SH-SY5Y (cell line): ENCODE data around the gene MRPL38.

Experiments
- GATA2 ChIP-seq: IDR thresholded peaks from 2 replicates; pipeline ENCODE4 v1.6.1; 2011; ENCODE audit warnings: mild to moderate bottlenecking, low read depth, low read length
- GATA3 ChIP-seq: IDR thresholded peaks from 2 replicates; pipeline ENCODE4 v1.6.1; 2011; ENCODE audit warnings: low read depth, mild to moderate bottlenecking, low read length, moderate library complexity

MRPL38 gene

DNA sequence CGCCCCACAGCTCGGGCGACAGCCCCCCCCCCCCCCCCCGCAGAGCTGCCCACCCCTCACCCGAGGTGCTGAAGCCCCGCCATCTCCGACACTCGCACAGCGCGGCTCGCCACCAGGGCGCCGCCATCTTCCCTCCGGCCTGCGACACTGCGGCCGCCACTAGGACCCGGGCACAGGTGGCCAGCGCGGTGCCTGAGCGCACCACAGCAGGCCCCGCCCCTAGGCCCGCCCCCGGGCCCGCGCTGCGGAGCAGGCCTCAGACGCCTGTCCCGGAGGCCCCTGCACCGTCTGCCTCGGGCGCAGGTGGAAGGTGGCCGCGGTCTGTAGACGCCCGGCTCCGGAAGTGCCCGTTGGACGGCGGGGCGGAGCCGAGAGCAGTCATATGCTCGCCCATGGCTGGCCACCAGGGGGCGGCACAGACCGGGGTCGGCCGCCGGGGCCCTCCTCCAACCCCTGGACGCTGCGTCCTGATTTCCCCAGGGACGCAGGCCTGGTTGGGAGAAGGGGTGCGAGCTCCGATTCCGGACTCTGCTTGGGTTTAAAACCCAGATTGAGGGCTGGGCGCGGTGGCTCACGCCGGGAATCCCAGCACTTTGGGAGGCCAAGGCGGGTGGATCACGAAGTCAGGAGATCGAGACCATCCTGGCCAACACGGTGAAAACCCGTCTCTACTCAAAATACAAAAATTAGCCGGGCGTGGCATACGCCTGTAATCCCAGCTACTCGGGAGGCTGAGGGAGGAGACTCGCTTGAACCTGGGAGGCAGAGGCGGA lies at the start of gene MRPL38:
MRPL38 (minus strand) TSS at position 136 of the 773 bp plus-strand sequence; CDS start at position 127, 9 bp downstream.
- TF ChIP-seq GATA3 = no peak

DNA sequence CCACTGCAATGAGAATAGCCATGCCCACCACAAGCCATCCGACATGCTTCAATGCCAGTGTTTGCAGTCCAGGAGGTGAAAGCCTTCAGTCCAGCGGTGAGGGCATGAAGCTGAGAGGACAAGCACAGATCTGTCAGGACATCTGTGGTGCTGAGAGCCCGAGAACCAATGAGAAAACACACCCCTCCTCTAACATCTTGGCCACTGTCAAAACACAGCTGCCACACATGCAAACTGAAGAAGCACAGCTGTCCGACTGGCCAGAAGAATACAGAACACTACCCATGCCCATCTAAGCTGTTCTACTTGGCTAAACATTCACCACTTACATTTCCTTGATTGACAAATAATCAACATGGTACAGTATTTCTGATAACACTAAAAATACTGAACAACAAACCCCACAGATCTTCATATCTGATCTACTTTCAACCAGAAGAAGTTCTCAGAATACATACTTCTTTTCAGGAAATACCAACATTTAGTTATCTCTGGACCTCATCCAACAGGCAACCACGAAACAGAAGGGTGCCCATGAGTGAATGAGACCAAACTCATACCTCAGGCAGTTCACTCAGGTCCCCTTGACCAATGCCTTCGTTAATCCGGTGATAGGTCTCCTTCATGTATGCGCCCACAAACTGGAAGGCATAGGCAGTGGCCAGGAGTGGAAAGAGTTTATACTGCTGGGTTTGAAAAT lies 46.3 kb upstream of the MRPL38 start:
- TF ChIP-seq GATA2 = no peak
- TF ChIP-seq GATA3 = no peak

DNA sequence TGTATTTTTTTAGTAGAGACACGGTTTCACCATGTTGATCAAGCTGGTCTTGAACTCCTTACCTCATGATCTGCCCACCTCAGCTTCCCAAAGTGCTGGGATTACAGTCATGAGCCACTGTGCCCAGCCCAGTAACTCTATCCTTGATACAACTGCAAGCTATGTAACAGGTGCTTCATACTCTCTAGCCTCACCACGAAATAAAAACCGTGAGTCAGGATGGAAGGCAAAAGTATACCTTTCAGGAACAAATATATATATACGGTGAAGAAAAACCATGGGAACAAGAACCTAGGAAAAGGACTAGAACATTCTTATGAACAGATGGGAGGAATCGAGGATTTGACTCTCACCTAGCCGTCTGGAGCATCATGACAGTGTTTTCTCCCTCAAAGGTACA lies 45.7 kb upstream of the MRPL38 start:
- no peak for TF ChIP-seq GATA3
- no peak for TF ChIP-seq GATA2

DNA sequence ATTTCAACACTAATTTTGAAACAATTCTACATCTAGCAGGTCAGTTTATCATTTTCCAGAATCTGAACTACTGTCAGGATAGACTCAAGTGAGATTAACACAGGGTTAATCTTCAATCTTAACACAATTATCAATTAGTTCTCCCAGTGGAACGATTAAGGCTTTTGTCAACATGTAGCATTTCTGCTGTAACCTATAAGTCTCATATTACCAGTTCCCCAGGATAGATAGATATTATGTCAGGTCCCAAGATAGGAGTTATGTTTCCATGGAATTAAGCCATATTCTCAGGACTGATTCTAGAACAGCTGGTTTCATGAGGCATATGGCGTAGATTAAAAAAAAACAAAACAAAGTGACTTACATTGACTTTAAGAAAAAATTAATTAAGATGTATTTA lies 40.5 kb upstream of the MRPL38 start:
- TF ChIP-seq GATA3 = no peak
- TF ChIP-seq GATA2 = no peak

DNA sequence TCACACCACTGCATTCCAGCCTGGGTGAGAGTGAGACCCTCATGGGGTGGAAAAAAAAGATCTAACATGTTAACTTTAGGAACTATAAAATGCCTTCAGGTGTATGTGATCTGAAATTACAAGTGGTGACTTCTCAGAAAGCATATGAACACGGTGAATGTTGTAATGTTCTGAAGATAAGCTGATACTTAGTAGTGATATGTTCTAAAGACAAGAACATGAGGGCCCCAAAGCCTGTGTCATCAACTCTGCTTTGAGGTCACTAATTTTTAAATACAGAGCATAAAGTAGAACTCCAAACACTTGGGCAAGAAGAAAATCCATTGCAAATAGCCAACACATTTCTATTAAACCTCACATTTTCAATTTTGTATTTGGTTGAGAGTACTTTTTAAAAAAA lies 38.8 kb upstream of the MRPL38 start:
- TF ChIP-seq GATA3 = no peak
- TF ChIP-seq GATA2 = no peak

DNA sequence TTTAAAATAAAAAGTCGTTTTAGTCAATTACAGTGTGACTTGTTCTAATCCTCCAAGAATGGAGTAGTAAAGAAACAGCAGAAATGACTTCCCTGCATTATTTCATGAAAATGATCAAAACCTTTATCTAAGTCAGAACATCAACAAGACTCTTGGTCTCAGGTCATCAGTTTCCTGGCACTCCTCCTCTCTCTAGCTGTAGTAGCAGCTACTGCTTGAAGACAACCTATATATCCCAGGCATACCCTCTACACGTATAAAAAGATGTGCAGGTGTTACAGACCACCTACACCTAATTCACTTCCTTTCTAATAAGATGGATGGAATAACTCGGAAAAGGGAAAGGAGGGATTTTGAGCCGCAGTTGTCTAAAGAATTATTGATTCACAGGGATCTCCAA lies 37.8 kb upstream of the MRPL38 start:
- TF ChIP-seq GATA2 = no peak
- TF ChIP-seq GATA3 = no peak

DNA sequence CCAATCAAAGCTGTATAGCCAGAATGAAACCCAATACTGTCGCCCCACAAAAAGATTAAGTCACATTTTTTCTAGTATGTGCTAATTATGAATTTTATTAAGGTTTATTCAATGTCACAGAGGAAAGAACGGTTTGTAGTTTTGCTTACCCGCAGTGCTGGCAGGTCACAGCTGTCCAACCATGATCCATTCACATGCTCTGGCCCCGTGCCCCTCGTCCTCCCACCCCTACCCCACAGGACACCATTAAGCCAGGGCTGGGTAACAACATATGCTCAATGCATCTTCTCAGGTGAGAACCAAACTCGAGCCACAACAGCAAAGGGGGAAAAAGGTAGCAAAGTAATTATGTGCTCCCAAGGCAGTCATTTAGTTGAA lies 36.7 kb upstream of the MRPL38 start:
- no peak for TF ChIP-seq GATA3
- no peak for TF ChIP-seq GATA2

DNA sequence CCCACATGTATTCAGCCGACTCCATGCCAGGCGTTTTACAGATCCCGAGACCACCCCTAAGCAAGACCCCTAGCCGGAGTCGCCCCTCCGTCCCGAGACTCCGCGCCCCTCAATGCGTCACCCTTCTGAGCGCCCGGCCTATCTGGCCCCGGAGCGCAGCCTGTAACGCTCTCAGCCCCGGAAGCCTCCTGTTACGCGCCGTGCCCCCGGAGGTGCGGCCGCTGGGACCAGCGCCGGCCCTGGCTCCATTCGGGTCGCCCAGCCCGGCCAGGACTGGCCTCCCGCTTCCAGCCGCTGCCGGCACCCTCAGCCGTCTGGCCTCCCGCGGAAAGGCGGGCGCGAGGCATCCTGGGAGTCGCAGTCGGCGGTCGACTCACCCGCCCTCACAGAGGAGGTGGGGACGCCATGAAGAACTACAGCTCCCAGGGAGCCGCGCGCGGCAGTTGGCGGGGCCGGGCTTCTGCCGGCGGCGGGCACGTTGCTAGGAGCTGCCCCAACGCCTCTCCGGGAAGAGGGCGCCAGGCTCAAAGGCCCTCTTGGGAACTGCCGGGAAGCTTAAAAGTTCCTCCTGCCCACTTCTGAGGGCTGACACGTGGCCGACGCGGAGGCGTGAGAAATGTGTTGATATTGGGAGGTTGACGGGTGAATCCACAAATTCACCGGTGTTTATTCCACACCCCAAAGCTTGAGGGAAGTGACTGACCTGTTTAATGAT lies 36.2 kb upstream of the MRPL38 start, which contains the start of gene FBF1:
FBF1 (minus strand) TSS at position 316 of the 715 bp plus-strand sequence. CDS start 2,893 bp downstream, outside the sequence.
- TF ChIP-seq GATA3 (no peak), GATA2 (no peak)

DNA sequence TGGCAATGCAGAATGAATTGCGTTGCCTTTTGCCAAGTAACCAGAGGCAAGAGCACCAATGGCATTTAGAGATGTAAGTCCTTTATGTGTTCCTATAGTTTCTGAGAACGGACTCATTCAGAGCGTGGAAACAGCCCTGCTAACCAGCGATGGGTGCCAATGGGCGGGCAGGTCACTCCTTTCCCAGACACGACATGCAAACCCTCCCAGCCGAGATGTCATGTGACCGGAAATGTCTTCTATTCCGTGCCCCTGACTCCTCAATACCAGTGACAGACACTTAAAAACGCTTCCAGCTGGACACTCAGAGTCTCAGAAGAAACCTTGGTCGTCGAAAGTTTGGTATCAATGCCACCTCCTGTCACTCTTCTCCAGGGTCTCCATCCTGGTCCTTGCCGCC lies 33.0 kb upstream of the MRPL38 start:
- TF ChIP-seq GATA2 (no peak), GATA3 (no peak)

DNA sequence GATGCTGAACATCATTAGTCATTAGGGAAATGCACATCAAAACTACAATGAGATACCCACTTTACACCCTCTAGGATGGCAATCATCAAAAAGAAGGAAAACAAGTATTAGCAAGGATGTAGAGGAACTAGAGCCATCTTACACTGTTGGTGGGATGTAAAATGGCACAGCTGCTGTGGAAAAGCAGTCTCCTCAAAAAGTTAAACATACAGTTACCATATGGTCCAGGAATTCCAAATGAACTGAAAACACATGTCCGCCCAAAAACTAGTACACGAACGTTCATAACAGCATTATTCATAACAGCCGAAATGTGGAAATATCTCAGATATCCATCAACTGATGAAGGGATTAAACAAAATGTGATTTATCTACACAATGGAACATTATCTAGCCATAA lies 29.1 kb upstream of the MRPL38 start:
- TF ChIP-seq GATA2 (no peak), GATA3 (no peak)

DNA sequence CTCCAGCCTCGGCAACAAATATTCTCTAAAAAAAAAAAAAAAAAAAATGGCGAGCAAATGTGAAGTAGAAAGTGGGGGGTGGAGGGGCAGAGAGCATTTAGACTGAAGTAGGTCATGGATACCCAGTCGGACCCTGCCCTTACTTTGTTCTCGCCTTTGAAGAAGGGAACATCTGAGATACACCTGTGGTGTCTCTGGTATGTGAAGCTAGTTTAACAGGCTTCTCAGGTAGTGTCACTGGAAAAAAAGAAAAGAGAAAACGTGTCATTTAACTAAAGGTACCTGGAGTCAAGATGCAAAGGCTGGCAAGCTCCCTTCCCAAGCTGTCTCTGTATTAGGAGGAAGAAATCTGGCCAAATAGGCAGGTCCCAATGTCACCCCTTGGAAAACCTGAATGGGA lies 28.2 kb upstream of the MRPL38 start:
- TF ChIP-seq GATA3 (no peak), GATA2 (no peak)

DNA sequence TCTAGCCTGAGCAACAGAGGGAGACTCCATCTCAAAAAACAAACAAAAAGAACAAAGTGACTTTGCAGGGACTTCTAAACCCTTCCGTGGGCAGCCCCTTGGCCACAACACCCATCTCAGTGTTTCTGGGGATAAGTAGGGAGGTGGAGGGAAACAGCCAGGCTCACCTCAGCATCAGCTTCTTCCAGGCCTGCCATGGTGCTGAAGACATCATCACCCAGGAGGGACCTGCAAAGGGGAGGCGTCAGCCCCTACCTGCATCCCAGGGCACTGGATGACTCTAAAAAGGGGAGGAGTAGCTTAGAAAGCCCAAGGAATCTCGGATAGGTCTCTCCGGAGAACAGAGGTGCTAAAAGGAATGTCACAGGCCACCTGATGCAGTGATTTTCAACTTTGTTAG lies 26.4 kb upstream of the MRPL38 start:
- TF ChIP-seq GATA3 (no peak), GATA2 (no peak)

DNA sequence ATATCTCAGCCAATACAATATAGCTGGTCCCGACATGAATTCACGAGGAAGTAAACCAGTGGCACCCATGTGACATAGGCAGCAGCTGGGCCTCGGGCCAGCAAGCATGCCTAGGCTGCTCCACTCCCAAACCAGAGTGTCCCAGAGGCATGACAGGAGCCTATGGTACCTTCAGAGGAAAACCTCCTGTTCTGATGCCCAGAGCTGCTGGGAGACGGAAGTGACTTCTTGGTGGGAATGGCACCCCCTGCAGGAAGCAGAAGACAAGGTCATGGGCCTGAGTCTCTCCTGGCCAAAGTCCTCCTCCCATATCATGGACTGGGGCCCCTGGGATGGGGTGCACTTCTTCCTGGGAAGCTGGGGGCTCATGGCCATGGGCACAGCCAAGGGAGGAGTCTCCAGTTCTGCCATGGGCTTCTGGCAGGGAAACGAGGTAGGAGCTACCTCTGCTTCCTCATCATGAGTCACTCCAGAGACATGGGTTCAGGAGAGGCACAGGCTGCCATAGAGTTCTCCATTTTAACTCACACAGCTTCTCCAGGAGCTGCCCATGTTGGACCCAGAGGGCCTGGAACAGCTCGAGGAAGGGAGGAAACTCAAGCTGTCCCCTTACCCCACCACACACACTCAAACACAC lies 22.7 kb upstream of the MRPL38 start:
- no peak for TF ChIP-seq GATA2
- no peak for TF ChIP-seq GATA3

DNA sequence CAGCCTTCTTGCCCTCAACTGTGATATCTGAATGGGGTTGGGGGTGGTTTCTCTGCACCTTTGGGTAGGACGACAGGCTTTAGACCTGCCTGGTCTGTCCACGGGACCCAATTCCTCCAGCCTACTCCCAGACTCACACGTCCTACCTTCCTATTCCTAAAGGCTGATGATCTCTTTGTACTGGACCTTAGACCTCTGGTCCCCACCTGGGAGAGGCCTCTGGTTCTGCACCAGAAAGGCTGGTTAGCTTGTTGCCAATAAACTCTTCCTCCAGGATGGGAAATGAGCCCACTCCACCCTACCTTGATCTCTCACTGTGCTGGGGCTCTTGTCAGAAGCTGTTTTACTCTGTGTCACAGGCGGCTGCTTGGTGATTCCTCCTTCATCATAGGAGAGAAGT lies 21.8 kb upstream of the MRPL38 start:
- TF ChIP-seq GATA3 (no peak), GATA2 (no peak)

DNA sequence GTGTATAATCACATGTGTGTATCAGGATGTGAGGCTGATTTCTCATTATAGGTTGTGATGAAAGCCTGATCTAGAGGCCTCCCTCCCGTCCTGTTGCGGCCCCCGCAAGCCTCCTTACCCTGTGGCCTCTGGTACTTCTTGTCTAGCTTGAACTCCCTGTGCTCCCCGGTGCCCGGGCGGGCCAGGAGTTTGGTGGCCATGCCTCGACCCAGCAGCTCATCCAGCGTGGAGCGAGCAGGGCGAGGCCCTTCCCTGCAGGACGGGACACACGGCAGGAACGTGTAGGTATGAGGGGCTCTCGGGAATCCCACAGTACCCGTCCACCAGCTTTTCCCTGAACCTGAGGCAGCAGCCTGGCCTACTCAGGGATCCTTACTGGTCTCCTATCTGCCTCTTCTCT lies 21.2 kb upstream of the MRPL38 start:
- TF ChIP-seq GATA2 = no peak
